ENCODE measurements around the gene RNF220.

RNF220 gene

DNA sequence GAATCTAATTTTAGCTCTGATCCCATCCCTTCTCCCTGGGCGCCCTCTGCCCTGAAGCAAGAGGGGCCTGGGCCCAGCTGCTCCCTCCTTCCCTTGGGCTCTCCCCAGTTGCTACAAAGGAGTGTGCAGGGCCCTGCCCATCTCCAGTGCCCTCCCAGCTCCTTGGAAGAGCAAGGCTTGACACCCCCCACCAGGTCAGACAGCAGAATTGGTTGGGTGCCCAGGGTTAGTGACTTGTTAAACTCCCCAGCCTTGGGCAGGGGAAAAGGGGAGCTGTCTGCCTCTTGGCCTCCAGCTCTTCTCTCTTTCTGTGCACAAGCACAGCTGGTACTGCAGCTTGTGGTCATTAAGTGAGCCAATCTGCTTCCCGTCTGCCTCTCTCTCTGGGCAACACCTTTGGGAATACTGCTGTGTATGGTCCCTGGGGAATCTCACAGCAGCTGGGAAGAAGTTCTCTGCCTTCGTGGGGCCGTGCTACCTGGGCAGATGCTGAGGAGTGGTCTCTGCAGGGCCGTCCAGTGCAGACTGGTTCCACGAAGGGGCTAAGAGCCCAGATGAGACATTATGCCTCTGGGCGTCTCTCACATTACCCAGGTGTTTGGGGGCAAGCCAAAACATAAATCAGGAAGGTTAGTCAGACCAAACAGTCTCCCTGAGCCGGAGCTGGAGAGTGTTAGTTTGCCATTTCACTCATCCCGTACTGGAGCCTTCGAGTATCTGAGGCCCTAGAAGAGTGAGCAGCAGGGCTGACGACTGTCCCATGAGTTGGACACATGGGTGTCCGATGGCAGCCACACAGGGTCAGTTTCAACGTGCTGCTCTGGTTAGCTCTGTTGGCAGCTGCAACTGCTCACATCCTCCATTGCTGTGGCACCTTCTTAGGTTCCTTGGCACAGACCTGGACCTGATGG, 231.9 kb downstream of the RNF220 start:
- DNase-seq (ENCODE audit: low read depth, low spot score) = no peak

DNA sequence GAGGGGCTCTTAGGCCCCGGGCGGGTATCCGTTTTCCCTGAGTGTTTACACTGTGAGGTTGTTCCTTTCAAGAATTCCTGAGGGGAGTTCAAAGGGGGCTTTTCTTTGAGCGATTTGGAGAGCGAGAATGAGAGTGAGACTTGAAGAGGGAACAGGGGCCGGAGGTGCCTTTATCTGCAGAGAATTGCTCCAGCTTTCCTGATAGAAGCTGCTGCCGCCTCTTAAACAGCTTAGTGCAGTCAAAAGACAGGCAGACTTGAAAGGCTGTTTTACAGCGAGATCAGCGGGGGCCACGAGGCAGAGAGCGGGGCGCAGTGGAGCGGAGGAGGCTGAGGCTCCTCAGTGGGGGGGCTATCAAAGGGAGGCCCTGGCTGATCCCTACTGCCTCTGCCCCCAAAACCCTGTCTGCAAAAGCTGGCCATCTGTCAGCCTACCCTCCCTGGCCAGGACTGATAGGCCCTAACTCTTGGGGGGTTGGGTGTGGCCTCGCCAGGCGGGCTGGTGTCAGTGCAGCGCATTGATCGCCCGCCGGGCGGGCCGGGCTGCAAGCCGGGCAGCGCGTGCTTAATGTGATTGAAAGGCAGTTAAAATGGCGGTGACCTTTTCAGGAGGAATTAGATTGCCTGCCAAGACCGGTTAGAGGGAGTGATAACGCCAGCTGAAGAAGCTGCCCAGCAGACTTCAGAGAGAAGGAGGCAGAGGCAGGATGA, 232.8 kb downstream of the RNF220 start:
- DNase-seq (ENCODE audit: low read depth, low spot score) = no peak

DNA sequence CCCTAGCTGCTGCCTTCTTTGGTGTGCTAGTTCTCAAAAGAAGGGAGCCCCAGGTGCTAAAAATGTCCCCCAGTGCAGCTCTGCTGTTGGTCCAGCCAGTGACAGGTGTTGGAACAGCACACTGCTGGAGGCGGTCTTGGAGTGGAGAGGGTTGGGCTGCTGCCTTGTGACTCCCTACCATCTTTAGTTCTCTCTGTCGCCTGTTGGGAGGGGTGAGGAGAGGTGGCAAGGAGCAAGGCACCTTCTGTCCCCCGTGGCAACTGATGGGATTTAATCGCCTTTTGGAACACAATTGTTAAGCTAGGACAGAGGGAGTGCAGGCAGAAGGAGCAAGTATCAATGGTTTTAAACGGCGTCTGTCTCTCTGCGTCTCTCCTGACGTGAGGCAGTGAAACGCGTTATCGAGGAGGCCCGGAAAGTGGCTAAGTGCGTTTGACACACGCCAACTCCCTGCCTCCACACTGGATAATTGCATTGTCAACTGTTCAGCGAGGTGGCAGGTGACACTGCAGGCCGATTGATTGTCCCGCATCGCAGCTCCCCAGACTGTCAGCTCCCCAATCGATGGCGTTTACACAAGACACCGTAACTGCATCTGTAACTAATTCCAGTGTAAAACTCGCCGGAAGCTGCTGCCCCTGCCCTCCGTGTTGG, 235.3 kb downstream of the RNF220 start:
- no peak for DNase-seq (ENCODE audit: low read depth, low spot score)

DNA sequence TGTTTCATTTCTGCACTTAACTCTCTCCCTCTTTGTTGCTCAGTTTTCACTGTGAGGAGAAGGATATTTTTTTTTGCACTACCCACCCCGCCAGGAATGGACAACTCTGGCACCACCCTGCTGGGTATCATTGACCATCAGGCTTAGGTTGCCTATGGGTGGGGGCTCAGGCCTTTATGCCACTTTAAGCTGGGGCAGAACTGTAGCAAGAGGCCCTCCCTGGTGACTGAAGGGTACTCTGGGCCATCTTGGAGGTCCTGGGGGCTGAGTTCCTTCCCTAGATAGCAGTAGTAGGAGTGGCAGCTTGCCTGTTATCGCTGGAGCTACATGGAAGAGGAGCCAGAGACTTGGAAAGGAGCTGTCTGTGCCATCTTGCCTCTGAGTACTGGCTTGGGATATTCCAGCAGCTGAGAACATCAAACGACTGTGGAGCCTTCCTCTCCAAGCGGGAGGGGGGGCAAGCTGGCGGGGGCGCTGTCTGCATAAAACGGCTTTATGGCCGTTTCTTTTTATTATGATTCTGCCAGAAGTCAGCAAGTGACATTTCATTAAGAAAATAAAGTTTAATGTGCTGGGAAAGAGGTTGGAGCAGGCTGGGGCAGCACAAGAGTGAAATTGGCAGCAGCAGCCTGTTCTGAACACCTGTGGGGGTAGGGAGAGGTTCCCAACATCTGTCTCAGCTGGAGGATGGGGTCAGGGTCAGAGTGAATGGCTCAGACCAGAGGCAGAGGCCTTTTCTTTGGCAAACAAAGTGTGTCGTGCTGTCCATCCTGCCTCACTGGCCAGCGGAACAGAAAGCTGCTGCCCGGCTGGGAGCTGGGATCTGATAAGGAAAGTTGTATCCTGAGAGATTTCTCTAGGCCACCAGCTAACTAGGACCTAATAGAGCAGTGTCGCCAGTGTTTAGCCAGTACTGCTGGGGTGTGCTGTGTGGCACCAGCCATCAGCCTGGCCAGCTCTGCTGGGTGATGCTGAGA, 236.4 kb downstream of the RNF220 start:
- DNase-seq (ENCODE audit: low read depth, low spot score) = no peak

DNA sequence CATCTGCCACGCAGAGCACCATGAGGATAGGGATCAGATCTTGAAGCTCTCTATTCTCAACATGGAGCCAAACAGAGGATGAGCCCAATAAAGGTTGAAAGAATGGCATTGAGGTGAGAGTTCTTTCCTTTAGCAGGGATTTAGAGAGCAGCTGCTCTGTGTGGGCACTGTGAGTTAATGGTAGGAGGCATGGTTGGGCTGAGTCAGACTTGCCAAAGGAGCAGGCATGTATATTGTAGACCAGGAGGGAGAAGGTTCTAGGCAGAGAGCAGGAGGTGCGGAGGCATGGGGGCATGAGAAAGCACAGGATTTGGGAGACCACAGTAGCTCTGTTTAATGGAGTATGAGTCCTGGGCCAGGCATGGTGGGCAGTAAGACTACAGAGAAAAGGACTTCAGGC, 237.2 kb downstream of the RNF220 start:
- DNase-seq (ENCODE audit: low read depth, low spot score) = no peak

DNA sequence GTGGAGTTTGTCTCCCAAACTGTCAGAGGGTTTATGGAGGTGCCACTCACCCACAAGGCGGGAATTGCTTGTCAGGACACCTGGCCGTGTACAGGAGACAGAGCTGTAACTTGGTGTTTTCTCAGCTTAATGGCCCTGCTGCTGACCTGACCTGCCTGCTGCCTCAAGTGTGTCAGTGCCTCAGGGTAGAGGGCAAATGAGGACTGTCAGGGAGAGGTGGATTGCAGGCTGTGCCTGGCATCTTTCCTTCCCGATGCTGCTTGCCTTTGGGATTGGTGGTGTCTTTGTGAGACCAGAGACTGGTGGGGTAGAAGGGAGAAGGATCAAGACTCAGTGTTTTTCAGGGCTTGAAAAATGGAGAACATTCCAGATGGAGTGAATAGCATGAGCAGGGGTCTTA, 237.9 kb downstream of the RNF220 start:
- no peak for DNase-seq (ENCODE audit: low read depth, low spot score)

GRCh38 chr1:44643721-44644334, 238.8 kb downstream of the RNF220 start:
- peak; percentile 78 for DNase-seq (ENCODE audit: low read depth, low spot score)

DNA sequence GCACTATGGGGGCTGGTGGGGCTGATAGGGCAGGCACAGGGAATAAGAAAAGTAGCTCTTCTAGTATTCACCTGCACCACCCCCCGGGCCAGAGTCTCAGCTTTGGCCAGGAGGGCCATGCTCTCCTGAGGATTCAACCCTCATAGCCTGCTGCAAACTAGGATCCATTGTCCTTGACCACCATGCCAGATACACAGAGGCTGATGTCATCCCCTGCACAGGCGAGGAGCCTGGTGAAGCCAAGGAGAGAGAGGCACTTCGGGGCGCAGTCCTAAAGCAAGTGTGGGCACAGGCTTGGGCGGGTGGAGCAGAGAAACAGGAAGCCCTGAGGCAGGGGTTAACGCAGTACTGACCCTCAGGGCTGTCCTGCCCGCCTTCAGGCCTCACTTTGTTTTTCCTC, 239.8 kb downstream of the RNF220 start:
- no peak for DNase-seq (ENCODE audit: low read depth, low spot score)

DNA sequence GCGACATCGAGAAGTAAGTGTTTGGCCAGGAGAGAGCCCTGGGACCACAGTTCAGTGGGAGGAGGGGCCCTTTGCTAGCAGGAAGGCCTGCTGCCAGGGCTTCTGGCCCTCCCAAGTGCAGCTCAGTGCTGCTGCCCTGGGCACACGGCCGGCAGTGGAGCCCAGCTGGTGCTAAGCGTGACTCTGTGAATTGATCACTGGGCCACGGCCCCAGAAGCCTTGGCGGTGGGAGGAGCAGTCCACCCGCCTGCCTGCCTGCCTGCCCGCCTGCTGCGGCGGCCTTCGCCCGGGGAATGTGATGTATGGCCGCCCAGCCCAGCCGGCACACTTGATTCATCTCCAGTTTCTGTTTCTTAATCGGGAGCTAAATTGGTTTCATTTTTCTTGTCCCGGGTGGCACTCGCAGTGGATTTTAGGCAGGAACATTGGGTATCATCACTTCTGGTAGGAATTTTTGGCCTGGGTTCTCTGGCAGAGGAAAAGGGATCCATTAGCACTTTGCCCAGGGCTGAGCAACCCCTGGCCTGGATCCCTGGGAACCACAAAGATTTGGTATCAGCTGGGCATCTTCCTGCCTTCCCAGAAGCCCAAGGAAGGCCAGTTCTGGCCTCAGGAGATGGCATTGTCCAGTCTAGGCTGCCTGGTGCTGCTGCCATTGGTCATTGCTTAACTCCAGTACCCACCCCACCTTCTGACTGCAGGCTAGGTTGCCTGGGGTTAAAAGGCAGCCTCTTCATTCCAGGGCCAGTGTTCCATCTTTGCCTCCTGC, 240.6 kb downstream of the RNF220 start:
- DNase-seq (ENCODE audit: low read depth, low spot score) = no peak

GRCh38 chr1:44646261-44647110, 241.4 kb downstream of the RNF220 start:
- DNase-seq (ENCODE audit: low read depth, low spot score) = no peak

DNA sequence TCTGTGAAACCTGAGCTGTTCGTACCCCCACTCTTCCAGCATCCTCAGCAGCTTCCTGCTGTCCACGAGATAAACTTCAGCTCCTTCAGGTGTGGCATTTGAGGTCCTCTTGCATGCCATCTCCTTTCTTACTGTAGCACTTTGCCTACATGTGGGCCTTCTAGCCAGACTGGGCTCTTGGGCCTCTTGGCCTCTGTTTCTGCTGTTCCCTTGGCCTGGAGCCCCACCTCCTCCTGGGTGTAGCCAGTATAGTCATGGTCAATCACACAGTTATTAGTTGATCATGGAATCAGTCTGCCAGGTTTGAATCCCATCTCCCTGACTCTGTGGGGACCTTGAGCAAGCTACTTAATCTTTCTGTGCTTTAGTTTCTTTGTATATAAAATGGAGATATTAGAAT, 242.8 kb downstream of the RNF220 start:
- DNase-seq (ENCODE audit: low read depth, low spot score) = no peak

- DNase-seq (ENCODE audit: low read depth, low spot score) = no peak
Measured at GRCh38 chr1:44648529-44649250, 243.6 kb downstream of the RNF220 start.

DNA sequence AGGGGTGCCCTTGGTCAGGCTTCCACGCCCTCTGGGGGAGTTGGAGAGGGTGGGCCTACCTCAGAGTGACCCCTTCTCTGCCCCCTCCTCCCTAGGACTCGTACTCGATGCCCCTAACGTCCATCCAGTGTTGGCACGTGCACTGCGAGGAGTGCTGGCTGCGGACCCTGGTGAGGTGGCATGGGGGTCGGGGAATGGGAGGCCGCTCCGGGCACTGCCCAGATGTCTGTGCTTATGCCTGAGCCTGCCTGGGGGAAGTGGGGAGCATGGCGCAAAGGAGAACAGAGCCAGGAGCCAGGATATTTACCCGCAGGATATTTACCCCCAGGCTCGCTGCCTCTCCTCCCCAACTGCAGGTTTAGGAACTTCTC, 244.7 kb downstream of the RNF220 start:
- no peak for DNase-seq (ENCODE audit: low read depth, low spot score)

- DNase-seq (ENCODE audit: low read depth, low spot score) = no peak
Measured at GRCh38 chr1:44650159-44650831, 245.2 kb downstream of the RNF220 start.

- no peak for DNase-seq (ENCODE audit: low read depth, low spot score)
Measured at GRCh38 chr1:44651069-44651468, 246.0 kb downstream of the RNF220 start.

GRCh38 chr1:44652445-44653106, 247.5 kb downstream of the RNF220 start:
- DNase-seq (ENCODE audit: low read depth, low spot score) = peak; percentile 87

Measured in astrocyte of the hippocampus (primary cell).